Esophagus muscularis mucosa (tissue), 4 donors: ENCODE measurements around the gene FRAS1. TPM values are rescaled to one million over a fixed set of nuclear protein-coding genes. Genes with fewer than 3 reads are reported as not detected.

ENCODE experiments used
- DNase-seq: peaks from one replicate; pipeline ENCODE4 v3.0.0-alpha.2; 2017; ENCODE audit errors: extremely low spot score
- H3K27ac ChIP-seq, 4 donors: fragments of 200-600 bp; sonication (generic); replicated peaks in 1 of 4; 1 replicate in 3 of 4; 2 replicates in 1 of 4; pipeline ENCODE4 v1.5.1; 2016 to 2019; ENCODE audit warnings: mild to moderate bottlenecking in 1 of 4
- H3K27me3 ChIP-seq, 4 donors: fragments of 200-600 bp; sonication (generic); one replicate each; pipeline versions ENCODE4 v1.5.1 to v1.6.0; 2016 to 2019
- H3K36me3 ChIP-seq, 4 donors: fragments of 200-600 bp; sonication (generic); one replicate each; pipeline ENCODE4 v1.5.1; 2016 to 2019
- H3K4me1 ChIP-seq, 4 donors: fragments of 200-600 bp; sonication (generic); one replicate each; pipeline ENCODE4 v1.5.1; 2016 to 2019
- H3K4me3 ChIP-seq, 4 donors: fragments of 200-600 bp; sonication (generic); 1 replicate in 2 of 4; 2 replicates in 2 of 4; pipeline ENCODE4 v1.5.1; 2016 to 2019; ENCODE audit warnings: mild to moderate bottlenecking in 4 of 4, moderate library complexity in 1 of 4
- H3K9me3 ChIP-seq, 4 donors: fragments of 200-600 bp; sonication (generic); 1 replicate in 3 of 4; 2 replicates in 1 of 4; pipeline ENCODE4 v1.5.1; 2016 to 2019
- CTCF ChIP-seq, 3 experiments: fragments of 200-600 bp in 2 of 3; fragments of 450-650 bp in 1 of 3; sonication (generic) in 2 of 3; IDR thresholded peaks; one replicate each; pipeline ENCODE4 v1.5.1; 2017 to 2019; ENCODE audit warnings: antibody characterized with exemption in 3 of 3, mild to moderate bottlenecking in 2 of 3, moderate library complexity in 1 of 3
- EP300 ChIP-seq: sonication (generic); formaldehyde crosslinking; IDR thresholded peaks from one replicate; pipeline ENCODE4 v1.6.1; 2017; ENCODE audit warnings: antibody characterized with exemption
- POLR2A ChIP-seq: fragments of 450-650 bp; IDR thresholded peaks from one replicate; pipeline ENCODE4 v1.6.1; 2017; ENCODE audit warnings: antibody characterized with exemption, moderate library complexity, mild to moderate bottlenecking, low read depth
- POLR2AphosphoS5 ChIP-seq, 2 donors: sonication (generic); formaldehyde crosslinking; IDR thresholded peaks; one replicate each; pipeline ENCODE4 v1.6.1; 2017; ENCODE audit warnings: antibody characterized with exemption in 2 of 2
- WGBS: methylation state at CpG from one replicate; pipeline ENCODE4 v1.1.5; 2018; 5-methylcytosine and 5-hydroxymethylcytosine counted together
- intact Hi-C: fragments of 100-400 bp; cut with DNase I; formaldehyde crosslinking; loops from one replicate; pipeline ENCODE4 v1.15.1; 2023
- total RNA-seq, 4 donors: library from RNA; depleted of rRNA; stranded (reverse); fragments of >200 nt; gene quantifications; one replicate each; pipeline versions ENCODE4 v1.1.0 to v1.2.1, GENCODE V29; 2016

The FRAS1 gene
- total RNA-seq, 4 donors from 2014 or later = 5.3 to 8.7 (median 5.7) TPM

GRCh38 chr4:78057600-78058550, 752 bp downstream of the FRAS1 start:
- WGBS = under 1% methylated on average over 42 of the region's 56 CpGs
- no peak for DNase-seq
- intact Hi-C loops = loop anchor here (5.0 kb wide), 1 partner anchor 454 kb away; no protein-coding TSS in a partner anchor
- Histone ChIP-seq H3K27ac (peak overlapping the region; percentile 62 to 86 (median 75)), H3K9me3 (no peaks in the 10 kb centered on the region), H3K27me3 (peaks cover 0 to 19% (median 0%) of the 10 kb centered on the region in 4 donors), H3K36me3 (no peaks in the 10 kb centered on the region), H3K4me3 (peak overlapping the region; percentile 63 to 66 (median 64)), H3K4me1 (peaks cover 9 to 37% (median 34%) of the 10 kb centered on the region in 4 donors)
- TF ChIP-seq EP300 (no peak), POLR2AphosphoS5 (IDR thresholded peaks at IDR 0.05) (peak in 1 of 2 donors; percentile 26), CTCF (IDR thresholded peaks at IDR 0.05) (no peak), POLR2A (no peak)

- DNase-seq = no peak
- Histone ChIP-seq H3K36me3 (no peaks in the 10 kb centered on the region), H3K9me3 (no peaks in the 10 kb centered on the region), H3K4me3 (peak overlapping the region; percentile 63 to 66 (median 64)), H3K27ac (peak overlapping the region; percentile 62 to 86 (median 75)), H3K27me3 (peaks cover 0 to 19% (median 0%) of the 10 kb centered on the region in 4 donors), H3K4me1 (peaks cover 9 to 37% (median 34%) of the 10 kb centered on the region in 4 donors)
- intact Hi-C loops = loop anchor here (5.0 kb wide), 1 partner anchor 453 kb away; no protein-coding TSS in a partner anchor
- WGBS = 1% methylated on average over 30 of the region's 54 CpGs
- TF ChIP-seq POLR2AphosphoS5 (IDR thresholded peaks at IDR 0.05) = peak in 1 of 2 donors; percentile 4
- TF ChIP-seq EP300 = no peak
Observed at GRCh38 chr4:78058591-78059523, 1.7 kb downstream of the FRAS1 start.

- Histone ChIP-seq H3K4me1 (peaks cover 9 to 37% (median 34%) of the 10 kb centered on the region in 4 donors), H3K36me3 (no peaks in the 10 kb centered on the region), H3K9me3 (no peaks in the 10 kb centered on the region), H3K4me3 (peak overlapping the region; percentile 63 to 66 (median 64)), H3K27me3 (peaks cover 0 to 19% (median 0%) of the 10 kb centered on the region in 4 donors), H3K27ac (peak overlapping the region in 3 of 4 donors; percentile 62 to 86 (median 72))
- WGBS = 9% methylated on average over 7 of the region's 7 CpGs
- intact Hi-C loops = loop anchor here (5.0 kb wide), 1 partner anchor 453 kb away; no protein-coding TSS in a partner anchor
- DNase-seq = no peak
- TF ChIP-seq EP300 (no peak), CTCF (IDR thresholded peaks at IDR 0.05) (peak; percentile 41 to 62 (median 42)), POLR2A (no peak)
Observed at GRCh38 chr4:78059524-78059889, 2.4 kb downstream of the FRAS1 start.

- Histone ChIP-seq H3K4me3 (no peak overlapping the region), H3K4me1 (peaks cover 9 to 37% (median 34%) of the 10 kb centered on the region in 4 donors), H3K27ac (no peak overlapping the region), H3K27me3 (peaks cover 0 to 19% (median 0%) of the 10 kb centered on the region in 4 donors), H3K9me3 (no peaks in the 10 kb centered on the region), H3K36me3 (no peaks in the 10 kb centered on the region)
- no peak for DNase-seq
- 67% methylated on average over 1 of the region's 1 CpG for WGBS
- no peak for TF ChIP-seq POLR2A
- TF ChIP-seq CTCF (IDR thresholded peaks at IDR 0.05) = no peak
- TF ChIP-seq POLR2AphosphoS5 (IDR thresholded peaks at IDR 0.05) = no peak
- no peak for TF ChIP-seq EP300
- intact Hi-C loops = loop anchor here (5.0 kb wide), 1 partner anchor 452 kb away; no protein-coding TSS in a partner anchor
Observed at GRCh38 chr4:78059938-78060337, 2.8 kb downstream of the FRAS1 start.
